Measurements from ENCODE around the gene GMCL1.
"Not testable (repeated sequence)": the region's sequence is repeated elsewhere in the genome, so short reads cannot be mapped to it uniquely, and the experiment has no call there.

GRCh38 chr2:69802781-69803367, 26.6 kb upstream of the GMCL1 start:
- TF ChIP-seq POLR2A (IDR thresholded peaks at IDR 0.05), result not testable (repeated sequence)
- TF ChIP-seq, protein P1, sequence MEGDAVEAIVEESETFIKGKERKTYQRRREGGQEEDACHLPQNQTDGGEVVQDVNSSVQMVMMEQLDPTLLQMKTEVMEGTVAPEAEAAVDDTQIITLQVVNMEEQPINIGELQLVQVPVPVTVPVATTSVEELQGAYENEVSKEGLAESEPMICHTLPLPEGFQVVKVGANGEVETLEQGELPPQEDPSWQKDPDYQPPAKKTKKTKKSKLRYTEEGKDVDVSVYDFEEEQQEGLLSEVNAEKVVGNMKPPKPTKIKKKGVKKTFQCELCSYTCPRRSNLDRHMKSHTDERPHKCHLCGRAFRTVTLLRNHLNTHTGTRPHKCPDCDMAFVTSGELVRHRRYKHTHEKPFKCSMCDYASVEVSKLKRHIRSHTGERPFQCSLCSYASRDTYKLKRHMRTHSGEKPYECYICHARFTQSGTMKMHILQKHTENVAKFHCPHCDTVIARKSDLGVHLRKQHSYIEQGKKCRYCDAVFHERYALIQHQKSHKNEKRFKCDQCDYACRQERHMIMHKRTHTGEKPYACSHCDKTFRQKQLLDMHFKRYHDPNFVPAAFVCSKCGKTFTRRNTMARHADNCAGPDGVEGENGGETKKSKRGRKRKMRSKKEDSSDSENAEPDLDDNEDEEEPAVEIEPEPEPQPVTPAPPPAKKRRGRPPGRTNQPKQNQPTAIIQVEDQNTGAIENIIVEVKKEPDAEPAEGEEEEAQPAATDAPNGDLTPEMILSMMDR (IDR thresholded peaks at IDR 0.05), result not testable (repeated sequence)

All from right lobe of liver (tissue), 4 donors.